Measurements from ENCODE around the gene FPR2. TPM values are rescaled to one million over a fixed set of nuclear protein-coding genes. Genes with fewer than 3 reads are reported as not detected.

The FPR2 gene
- total and polyA plus RNA-seq, 2 donors (not counting 3 experiments of a cell fraction or from before 2014, with no cell fraction given): not detected

DNA sequence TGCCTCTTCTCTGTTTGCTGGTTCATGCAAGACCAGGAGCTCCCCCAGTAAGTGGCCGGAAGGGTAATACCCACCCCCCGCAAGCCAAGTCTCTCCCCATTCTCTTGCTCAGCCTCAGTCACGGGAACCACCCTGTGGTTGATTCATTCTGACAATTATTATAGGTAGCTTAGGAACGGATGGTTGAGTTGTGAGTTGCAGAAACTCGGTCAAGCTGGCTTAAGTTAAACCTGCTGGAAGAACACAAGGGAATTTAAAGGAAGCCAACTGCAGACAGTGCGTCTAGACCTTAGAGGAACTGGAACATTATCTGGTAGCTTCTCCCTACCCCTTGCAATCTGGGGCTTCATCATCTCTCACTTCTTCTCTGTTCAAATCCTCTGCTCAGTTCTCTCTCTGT is 18.2 kb upstream of the FPR2 start:
- H3K4me2 ChIP-seq (ENCODE audit: insufficient read depth, low read length): no peak overlapping the region
- no peak overlapping the region for H2AFZ ChIP-seq (ENCODE audit: low read depth, low read length)
- dilution Hi-C loops (cut with MboI; ENCODE audit: extremely low pct_ligation_motif_present, low sequenced_read_pairs) (no loop called here), intact Hi-C loops (cut with micrococcal nuclease) (no loop called here)
- DNase-seq (ENCODE audit: low read depth, low spot score): no peak
- H3K4me3 ChIP-seq (replicated peaks in 1 of 3; ENCODE audit: insufficient read depth in 1 of 3, low read depth in 1 of 3, low read length in 3 of 3): no peak overlapping the region
- H3K79me2 ChIP-seq (ENCODE audit: control insufficient read depth, insufficient read depth, low read length): no peaks in the 10 kb centered on the region
- H3K9me3 ChIP-seq (replicated peaks; ENCODE audit: control insufficient read depth, insufficient read depth, low read length): no peaks in the 10 kb centered on the region
- CTCF ChIA-PET: interaction anchor here (0.6 to 0.7 kb wide), 2 partner anchors 20 to 809 kb away, joined by 3 to 4 read pairs; no protein-coding TSS in a partner anchor
- H3K27ac ChIP-seq (ENCODE audit: insufficient read depth, low read depth, low read length): no peak overlapping the region
- POLR2A ChIA-PET: no interaction called here
- FAIRE-seq: no peak
- H3K4me1 ChIP-seq (ENCODE audit: control insufficient read depth, extremely low read depth, insufficient read depth, low read length): no peaks in the 10 kb centered on the region
- TF ChIP-seq MYC (IDR thresholded peaks at IDR 0.05; ENCODE audit: low read depth, low read length) (no peak), POLR2AphosphoS5 (IDR thresholded peaks at IDR 0.05; ENCODE audit: insufficient read depth, low read depth, low read length) (no peak), FOS (IDR thresholded peaks at IDR 0.05; ENCODE audit: borderline replicate concordance, insufficient read depth, low read length) (no peak)
- TF ChIP-seq, protein P1, sequence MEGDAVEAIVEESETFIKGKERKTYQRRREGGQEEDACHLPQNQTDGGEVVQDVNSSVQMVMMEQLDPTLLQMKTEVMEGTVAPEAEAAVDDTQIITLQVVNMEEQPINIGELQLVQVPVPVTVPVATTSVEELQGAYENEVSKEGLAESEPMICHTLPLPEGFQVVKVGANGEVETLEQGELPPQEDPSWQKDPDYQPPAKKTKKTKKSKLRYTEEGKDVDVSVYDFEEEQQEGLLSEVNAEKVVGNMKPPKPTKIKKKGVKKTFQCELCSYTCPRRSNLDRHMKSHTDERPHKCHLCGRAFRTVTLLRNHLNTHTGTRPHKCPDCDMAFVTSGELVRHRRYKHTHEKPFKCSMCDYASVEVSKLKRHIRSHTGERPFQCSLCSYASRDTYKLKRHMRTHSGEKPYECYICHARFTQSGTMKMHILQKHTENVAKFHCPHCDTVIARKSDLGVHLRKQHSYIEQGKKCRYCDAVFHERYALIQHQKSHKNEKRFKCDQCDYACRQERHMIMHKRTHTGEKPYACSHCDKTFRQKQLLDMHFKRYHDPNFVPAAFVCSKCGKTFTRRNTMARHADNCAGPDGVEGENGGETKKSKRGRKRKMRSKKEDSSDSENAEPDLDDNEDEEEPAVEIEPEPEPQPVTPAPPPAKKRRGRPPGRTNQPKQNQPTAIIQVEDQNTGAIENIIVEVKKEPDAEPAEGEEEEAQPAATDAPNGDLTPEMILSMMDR (IDR thresholded peaks at IDR 0.05; ENCODE audit: extremely low read depth in 1 of 2, insufficient read depth in 1 of 2, low read depth in 1 of 2, low read length in 2 of 2): no peak
- TF ChIP-seq, protein P2, sequence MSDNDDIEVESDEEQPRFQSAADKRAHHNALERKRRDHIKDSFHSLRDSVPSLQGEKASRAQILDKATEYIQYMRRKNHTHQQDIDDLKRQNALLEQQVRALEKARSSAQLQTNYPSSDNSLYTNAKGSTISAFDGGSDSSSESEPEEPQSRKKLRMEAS (IDR thresholded peaks at IDR 0.05; ENCODE audit: insufficient read depth, insufficient read length): no peak
- H3K9me1 ChIP-seq (replicated peaks; ENCODE audit: control insufficient read depth, extremely low read depth, insufficient read depth, low read length): no peaks in the 10 kb centered on the region
- no peaks in the 10 kb centered on the region for H4K20me1 ChIP-seq (replicated peaks; ENCODE audit: control insufficient read depth, extremely low read depth, insufficient read depth, low read length)
- H3K9ac ChIP-seq (replicated peaks; ENCODE audit: extremely low read depth, insufficient read depth, low read length): no peak overlapping the region
- no TSS peak for BruUV-seq (replicated peaks)
- H3K36me3 ChIP-seq (ENCODE audit: control insufficient read depth in 2 of 2, extremely low read depth in 1 of 2, insufficient read depth in 2 of 2, low read length in 2 of 2): no peaks in the 10 kb centered on the region
- no peaks in the 10 kb centered on the region for H3K27me3 ChIP-seq (ENCODE audit: control insufficient read depth in 2 of 2, insufficient read depth in 2 of 2, low read length in 2 of 2)

- Histone ChIP-seq H3K4me2 (ENCODE audit: insufficient read depth, low read length) (no peak overlapping the region), H3K9me1 (replicated peaks; ENCODE audit: control insufficient read depth, extremely low read depth, insufficient read depth, low read length) (no peaks in the 10 kb centered on the region), H2AFZ (ENCODE audit: low read depth, low read length) (no peak overlapping the region), H3K36me3 (ENCODE audit: control insufficient read depth in 2 of 2, extremely low read depth in 1 of 2, insufficient read depth in 2 of 2, low read length in 2 of 2) (no peaks in the 10 kb centered on the region), H3K9ac (replicated peaks; ENCODE audit: extremely low read depth, insufficient read depth, low read length) (no peak overlapping the region), H3K79me2 (ENCODE audit: control insufficient read depth, insufficient read depth, low read length) (no peaks in the 10 kb centered on the region), H3K27me3 (ENCODE audit: control insufficient read depth in 2 of 2, insufficient read depth in 2 of 2, low read length in 2 of 2) (no peaks in the 10 kb centered on the region), H4K20me1 (replicated peaks; ENCODE audit: control insufficient read depth, extremely low read depth, insufficient read depth, low read length) (no peaks in the 10 kb centered on the region), H3K4me1 (ENCODE audit: control insufficient read depth, extremely low read depth, insufficient read depth, low read length) (no peaks in the 10 kb centered on the region), H3K9me3 (replicated peaks; ENCODE audit: control insufficient read depth, insufficient read depth, low read length) (no peaks in the 10 kb centered on the region), H3K27ac (ENCODE audit: insufficient read depth, low read depth, low read length) (no peak overlapping the region), H3K4me3 (replicated peaks in 1 of 3; ENCODE audit: insufficient read depth in 1 of 3, low read depth in 1 of 3, low read length in 3 of 3) (no peak overlapping the region)
- TF ChIP-seq JUN (IDR thresholded peaks at IDR 0.05; ENCODE audit: borderline replicate concordance, insufficient read depth, insufficient read length, low read depth) (no peak), POLR2A (IDR thresholded peaks at IDR 0.05; ENCODE audit: low read depth, low read length) (no peak), FOS (IDR thresholded peaks at IDR 0.05; ENCODE audit: borderline replicate concordance, insufficient read depth, low read length) (no peak), POLR2AphosphoS5 (IDR thresholded peaks at IDR 0.05; ENCODE audit: insufficient read depth, low read depth, low read length) (no peak), MYC (IDR thresholded peaks at IDR 0.05; ENCODE audit: low read depth, low read length) (no peak), EZH2 (IDR thresholded peaks at IDR 0.05; ENCODE audit: borderline replicate concordance, low read depth, low read length, severe bottlenecking) (no peak), GATA2 (IDR thresholded peaks at IDR 0.05; ENCODE audit: insufficient read depth, insufficient read length, low read depth, low read length) (no peak)
- TF ChIP-seq, protein P2 (IDR thresholded peaks at IDR 0.05; ENCODE audit: insufficient read depth, insufficient read length): no peak
- TF ChIP-seq, protein P1 (IDR thresholded peaks at IDR 0.05; ENCODE audit: extremely low read depth in 1 of 2, insufficient read depth in 1 of 2, low read depth in 1 of 2, low read length in 2 of 2): no peak
- DNase-seq (ENCODE audit: low read depth, low spot score) (no peak), FAIRE-seq (no peak)
- ChIA-PET CTCF (no interaction called here), POLR2A (no interaction called here)
- intact Hi-C loops (cut with micrococcal nuclease) (no loop called here), dilution Hi-C loops (cut with MboI; ENCODE audit: extremely low pct_ligation_motif_present, low sequenced_read_pairs) (no loop called here)
- no TSS peak for BruUV-seq (replicated peaks)
Observed at GRCh38 chr19:51743405-51743804, 17.6 kb upstream of the FPR2 start.

Measured in endothelial cell of umbilical vein (primary cell).